Loucy (cell line): ENCODE results near the gene TRABD2B.

Experiments used
- H2AFZ ChIP-seq: fragments of 200-600 bp; sonication (generic); 2 replicates; pipeline ENCODE4 v1.6.0; 2016; ENCODE audit warnings: antibody characterized with exemption, mild to moderate bottlenecking, low read length, moderate library complexity
- H3F3A ChIP-seq: fragments of 200-600 bp; 2 replicates; pipeline ENCODE4 v1.6.0; 2016; ENCODE audit warnings: antibody characterized with exemption, low read depth, mild to moderate bottlenecking
- H3K27me3 ChIP-seq: fragments of 200-600 bp; sonication (generic); 2 replicates; pipeline ENCODE4 v1.6.1; 2014; ENCODE audit warnings: low read length, mild to moderate bottlenecking; ENCODE audit not compliant: insufficient read depth, poor library complexity, severe bottlenecking
- H3K36me3 ChIP-seq: fragments of 200-600 bp; sonication (generic); 2 replicates; pipeline ENCODE4 v1.6.1; 2016; ENCODE audit warnings: low read length; ENCODE audit not compliant: insufficient read depth
- H3K4me1 ChIP-seq: fragments of 200-600 bp; sonication (generic); 2 replicates; pipeline ENCODE4 v1.5.1; 2014; ENCODE audit warnings: low read length, mild to moderate bottlenecking; ENCODE audit not compliant: insufficient read depth, poor library complexity, severe bottlenecking
- H3K4me2 ChIP-seq: fragments of 200-600 bp; sonication (generic); 2 replicates; pipeline ENCODE4 v1.6.0; 2014; ENCODE audit warnings: antibody characterized with exemption, low read length, low read depth, mild to moderate bottlenecking; ENCODE audit not compliant: poor library complexity, severe bottlenecking
- H3K4me3 ChIP-seq: fragments of 200-600 bp; sonication (generic); 2 replicates; pipeline ENCODE4 v1.5.1; 2014; ENCODE audit warnings: low read length, mild to moderate bottlenecking, mixed read lengths; ENCODE audit not compliant: poor library complexity, severe bottlenecking
- H3K79me2 ChIP-seq: fragments of 200-600 bp; sonication (generic); 2 replicates; pipeline ENCODE4 v1.6.1; 2014; ENCODE audit warnings: low read length; ENCODE audit not compliant: insufficient read depth
- H3K9ac ChIP-seq: fragments of 200-600 bp; sonication (generic); 2 replicates; pipeline ENCODE4 v1.6.0; 2014; ENCODE audit warnings: mild to moderate bottlenecking, low read depth, low read length, moderate library complexity; ENCODE audit not compliant: poor library complexity, severe bottlenecking
- H3K9me2 ChIP-seq: fragments of 200-600 bp; sonication (generic); replicated peaks from 2 replicates; pipeline ENCODE4 v1.6.1; 2016; ENCODE audit warnings: low read depth, low read length, mixed read lengths
- H3K9me3 ChIP-seq: fragments of 200-600 bp; sonication (generic); 2 replicates; pipeline ENCODE4 v1.6.1; 2014; ENCODE audit warnings: mild to moderate bottlenecking, antibody characterized with exemption, low read length, low read depth; ENCODE audit not compliant: insufficient read depth
- H4K20me1 ChIP-seq: fragments of 200-600 bp; sonication (generic); 2 replicates; pipeline ENCODE4 v1.6.0; 2014; ENCODE audit warnings: antibody characterized with exemption, low read length, mild to moderate bottlenecking; ENCODE audit not compliant: insufficient read depth, poor library complexity, severe bottlenecking
- EZH2phosphoT487 ChIP-seq: fragments of 200-600 bp; IDR thresholded peaks from 2 replicates; pipeline ENCODE4 v1.6.1; 2018; ENCODE audit warnings: antibody characterized with exemption, mild to moderate bottlenecking, moderate library complexity, borderline replicate concordance
- TF ChIP-seq, protein P1 (sequence below): fragments of 200-600 bp; sonication (generic); conservative IDR thresholded peaks from 2 replicates; pipeline ENCODE4 v1.5.1; 2014; ENCODE audit warnings: mild to moderate bottlenecking, antibody characterized with exemption, low read length

TRABD2B gene

DNA sequence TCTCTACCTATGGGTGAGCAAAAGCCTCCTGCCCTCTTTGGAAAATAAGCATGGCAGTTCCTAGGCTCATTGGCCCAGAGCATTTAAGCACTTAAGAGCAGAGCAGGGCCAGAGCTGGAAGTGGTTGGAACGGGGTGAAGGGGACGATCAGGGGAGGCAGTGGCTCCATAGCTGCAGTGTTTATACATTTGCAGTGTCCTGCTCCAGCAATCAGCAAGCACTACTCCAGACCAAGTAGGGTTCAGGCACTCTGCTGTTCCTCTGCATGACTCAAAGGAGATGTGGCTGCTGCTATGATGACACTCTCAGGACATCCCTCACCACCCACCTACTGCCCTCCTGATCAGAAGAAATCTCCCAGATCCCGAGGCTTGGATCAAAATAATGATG lies 55.0 kb downstream of the TRABD2B start:
- Histone ChIP-seq H3K9ac (no peak overlapping the region), H3K4me3 (no peak overlapping the region), H3K36me3 (no peaks in the 10 kb centered on the region), H4K20me1 (no peaks in the 10 kb centered on the region), H3F3A (no peaks in the 10 kb centered on the region), H3K27me3 (no peaks in the 10 kb centered on the region), H3K9me3 (no peaks in the 10 kb centered on the region), H3K4me1 (no peaks in the 10 kb centered on the region), H3K4me2 (no peak overlapping the region), H3K9me2 (no peaks in the 10 kb centered on the region), H3K79me2 (no peaks in the 10 kb centered on the region), H2AFZ (no peak overlapping the region)
- TF ChIP-seq EZH2phosphoT487, result no peak
- TF ChIP-seq, protein P1, sequence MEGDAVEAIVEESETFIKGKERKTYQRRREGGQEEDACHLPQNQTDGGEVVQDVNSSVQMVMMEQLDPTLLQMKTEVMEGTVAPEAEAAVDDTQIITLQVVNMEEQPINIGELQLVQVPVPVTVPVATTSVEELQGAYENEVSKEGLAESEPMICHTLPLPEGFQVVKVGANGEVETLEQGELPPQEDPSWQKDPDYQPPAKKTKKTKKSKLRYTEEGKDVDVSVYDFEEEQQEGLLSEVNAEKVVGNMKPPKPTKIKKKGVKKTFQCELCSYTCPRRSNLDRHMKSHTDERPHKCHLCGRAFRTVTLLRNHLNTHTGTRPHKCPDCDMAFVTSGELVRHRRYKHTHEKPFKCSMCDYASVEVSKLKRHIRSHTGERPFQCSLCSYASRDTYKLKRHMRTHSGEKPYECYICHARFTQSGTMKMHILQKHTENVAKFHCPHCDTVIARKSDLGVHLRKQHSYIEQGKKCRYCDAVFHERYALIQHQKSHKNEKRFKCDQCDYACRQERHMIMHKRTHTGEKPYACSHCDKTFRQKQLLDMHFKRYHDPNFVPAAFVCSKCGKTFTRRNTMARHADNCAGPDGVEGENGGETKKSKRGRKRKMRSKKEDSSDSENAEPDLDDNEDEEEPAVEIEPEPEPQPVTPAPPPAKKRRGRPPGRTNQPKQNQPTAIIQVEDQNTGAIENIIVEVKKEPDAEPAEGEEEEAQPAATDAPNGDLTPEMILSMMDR, result no peak

DNA sequence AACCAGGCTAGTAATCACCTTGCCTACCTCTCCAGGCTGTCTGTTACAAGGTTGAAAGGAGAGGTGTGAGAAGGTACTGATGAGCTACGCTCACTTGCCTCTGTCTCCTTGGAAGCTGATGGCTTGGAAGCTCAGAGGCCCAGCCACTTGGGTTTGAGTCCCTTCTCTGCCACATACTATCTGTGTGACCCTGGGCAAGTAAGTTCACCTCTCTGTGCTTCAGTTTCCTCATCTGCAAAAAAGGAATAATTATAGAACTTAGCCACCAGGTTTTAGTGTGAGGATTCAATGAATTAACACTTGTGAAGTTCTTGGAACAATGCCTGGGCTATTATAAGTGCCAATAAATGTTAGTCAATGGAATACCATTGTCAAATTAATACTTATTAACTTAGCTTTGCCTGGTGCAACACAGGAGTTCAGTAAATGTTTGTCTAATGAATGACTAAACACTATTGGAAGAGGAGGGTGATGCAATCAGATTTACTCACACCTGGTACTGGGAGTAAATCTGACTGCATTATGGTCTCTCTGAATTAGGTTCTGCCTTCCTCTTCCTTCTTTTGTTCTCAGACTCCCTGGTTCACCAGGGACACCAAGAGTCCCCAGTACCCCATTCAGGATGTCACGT lies 55.5 kb downstream of the TRABD2B start:
- Histone ChIP-seq H3K4me3 (no peak overlapping the region), H4K20me1 (no peaks in the 10 kb centered on the region), H3F3A (no peaks in the 10 kb centered on the region), H3K27me3 (no peaks in the 10 kb centered on the region), H3K9me2 (no peaks in the 10 kb centered on the region), H3K79me2 (no peaks in the 10 kb centered on the region), H2AFZ (no peak overlapping the region), H3K9me3 (no peaks in the 10 kb centered on the region), H3K9ac (no peak overlapping the region), H3K36me3 (no peaks in the 10 kb centered on the region), H3K4me1 (no peaks in the 10 kb centered on the region), H3K4me2 (no peak overlapping the region)
- TF ChIP-seq EZH2phosphoT487, result no peak
- TF ChIP-seq, protein P1, result no peak

DNA sequence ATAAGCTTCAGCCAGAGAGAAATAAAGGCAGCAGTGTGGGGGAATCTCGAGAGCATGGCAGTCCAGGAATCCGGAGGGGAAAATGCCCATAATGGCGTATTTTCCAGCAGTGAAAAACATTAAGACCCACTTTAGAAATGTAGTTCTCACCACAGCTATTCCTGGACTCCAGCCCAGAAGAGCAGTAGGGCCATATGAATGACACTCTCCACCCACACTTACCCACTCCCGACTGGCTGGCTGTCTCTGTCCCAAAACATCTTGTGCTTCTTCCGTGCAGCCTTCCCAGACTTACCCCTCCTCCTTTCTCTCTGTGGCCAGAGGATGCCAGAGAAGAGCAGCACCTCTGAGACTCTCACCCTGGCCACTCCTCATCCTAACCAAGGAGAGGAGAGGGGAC lies 56.4 kb downstream of the TRABD2B start:
- Histone ChIP-seq H3K9me3 (no peaks in the 10 kb centered on the region), H3K4me2 (no peak overlapping the region), H3K36me3 (no peaks in the 10 kb centered on the region), H3K9me2 (no peaks in the 10 kb centered on the region), H3F3A (no peaks in the 10 kb centered on the region), H2AFZ (no peak overlapping the region), H4K20me1 (no peaks in the 10 kb centered on the region), H3K27me3 (no peaks in the 10 kb centered on the region), H3K79me2 (no peaks in the 10 kb centered on the region), H3K4me1 (no peaks in the 10 kb centered on the region), H3K4me3 (no peak overlapping the region), H3K9ac (no peak overlapping the region)
- no peak for TF ChIP-seq EZH2phosphoT487
- TF ChIP-seq, protein P1, result no peak
